Transverse colon (tissue), 4 donors: Measurements from ENCODE around the gene CAMK2B.

ENCODE experiments used
- CTCF ChIP-seq, 5 experiments: fragments of 200-600 bp in 3 of 5; fragments of 450-650 bp in 2 of 5; sonication (generic) in 3 of 5; IDR thresholded peaks; 1 replicate in 2 of 5; 2 replicates in 3 of 5; pipeline ENCODE4 v1.5.1; 2016 to 2017; ENCODE audit warnings: antibody characterized with exemption in 5 of 5, inconsistent platforms in 3 of 5, mild to moderate bottlenecking in 2 of 5, moderate library complexity in 1 of 5
- EP300 ChIP-seq: sonication (generic); formaldehyde crosslinking; IDR thresholded peaks from one replicate; pipeline ENCODE4 v1.6.1; 2017; ENCODE audit warnings: antibody characterized with exemption, low read depth
- POLR2A ChIP-seq: fragments of 450-650 bp; IDR thresholded peaks from one replicate; pipeline ENCODE4 v1.6.1; 2016; ENCODE audit warnings: antibody characterized with exemption, mild to moderate bottlenecking, moderate library complexity
- POLR2AphosphoS5 ChIP-seq, 3 donors: sonication (generic); formaldehyde crosslinking; IDR thresholded peaks; one replicate each; pipeline ENCODE4 v1.6.1; 2016; ENCODE audit warnings: antibody characterized with exemption in 3 of 3

GRCh38 chr7:44286182-44286617, 39.2 kb downstream of the CAMK2B start:
- TF ChIP-seq CTCF (IDR thresholded peaks at IDR 0.05) (no peak), POLR2A (no peak), EP300 (no peak), POLR2AphosphoS5 (IDR thresholded peaks at IDR 0.05) (no peak)
